ENCODE measurements around the gene SIN3A.

- TF ChIP-seq, protein P1, sequence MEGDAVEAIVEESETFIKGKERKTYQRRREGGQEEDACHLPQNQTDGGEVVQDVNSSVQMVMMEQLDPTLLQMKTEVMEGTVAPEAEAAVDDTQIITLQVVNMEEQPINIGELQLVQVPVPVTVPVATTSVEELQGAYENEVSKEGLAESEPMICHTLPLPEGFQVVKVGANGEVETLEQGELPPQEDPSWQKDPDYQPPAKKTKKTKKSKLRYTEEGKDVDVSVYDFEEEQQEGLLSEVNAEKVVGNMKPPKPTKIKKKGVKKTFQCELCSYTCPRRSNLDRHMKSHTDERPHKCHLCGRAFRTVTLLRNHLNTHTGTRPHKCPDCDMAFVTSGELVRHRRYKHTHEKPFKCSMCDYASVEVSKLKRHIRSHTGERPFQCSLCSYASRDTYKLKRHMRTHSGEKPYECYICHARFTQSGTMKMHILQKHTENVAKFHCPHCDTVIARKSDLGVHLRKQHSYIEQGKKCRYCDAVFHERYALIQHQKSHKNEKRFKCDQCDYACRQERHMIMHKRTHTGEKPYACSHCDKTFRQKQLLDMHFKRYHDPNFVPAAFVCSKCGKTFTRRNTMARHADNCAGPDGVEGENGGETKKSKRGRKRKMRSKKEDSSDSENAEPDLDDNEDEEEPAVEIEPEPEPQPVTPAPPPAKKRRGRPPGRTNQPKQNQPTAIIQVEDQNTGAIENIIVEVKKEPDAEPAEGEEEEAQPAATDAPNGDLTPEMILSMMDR (conservative IDR thresholded peaks at IDR 0.05; ENCODE audit: low read depth, low read length): no peak
- TF ChIP-seq EZH2phosphoT487 (IDR thresholded peaks at IDR 0.05; ENCODE audit: borderline replicate concordance, low read length): no peak
Observed at GRCh38 chr15:75339531-75340240, 111.8 kb downstream of the SIN3A start.

Measured in PC-3 (cell line).